CD4-positive, alpha-beta T cell treated with Interleukin-6 for 4 hours (primary cell): ENCODE measurements around the gene PCDH12.
A peak's percentile ranks its signal among the peaks of the same experiment; 100 is the strongest.

ENCODE experiments used
- DNase-seq: peaks from one replicate; pipeline ENCODE4 v3.0.0-alpha.2; 2020; ENCODE audit warnings: mixed read lengths

The PCDH12 gene

DNA sequence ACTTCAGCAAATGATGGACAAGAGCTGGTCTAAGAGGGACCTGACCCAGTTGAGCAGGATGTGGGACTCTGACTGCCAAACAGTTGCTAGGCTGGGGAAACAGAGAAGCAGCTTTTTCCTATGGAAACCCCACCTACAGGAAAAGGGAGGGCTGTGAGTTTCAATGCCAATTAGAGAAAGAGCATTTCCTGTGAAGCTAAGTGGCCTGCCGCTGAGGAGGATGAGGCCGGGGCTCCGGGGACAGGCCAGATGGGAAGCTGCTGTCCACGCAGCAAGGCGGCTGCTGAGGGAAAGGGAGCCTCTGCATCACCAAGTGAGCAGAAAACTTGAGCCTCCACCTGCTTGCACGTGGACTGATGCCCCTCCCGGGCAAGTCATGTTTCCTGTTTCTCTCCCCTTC is at the start of gene PCDH12:
Gene PCDH12 (minus strand): TSS at position 90 of the 400 bp plus-strand sequence. CDS start 351 bp downstream, outside the sequence.
- peak; percentile 10 for DNase-seq

GRCh38 chr5:142007237-142007544 is 49.2 kb upstream of the PCDH12 start:
- no peak for DNase-seq

GRCh38 chr5:142006363-142007236 is 48.6 kb upstream of the PCDH12 start:
- peak; percentile 37 for DNase-seq

DNA sequence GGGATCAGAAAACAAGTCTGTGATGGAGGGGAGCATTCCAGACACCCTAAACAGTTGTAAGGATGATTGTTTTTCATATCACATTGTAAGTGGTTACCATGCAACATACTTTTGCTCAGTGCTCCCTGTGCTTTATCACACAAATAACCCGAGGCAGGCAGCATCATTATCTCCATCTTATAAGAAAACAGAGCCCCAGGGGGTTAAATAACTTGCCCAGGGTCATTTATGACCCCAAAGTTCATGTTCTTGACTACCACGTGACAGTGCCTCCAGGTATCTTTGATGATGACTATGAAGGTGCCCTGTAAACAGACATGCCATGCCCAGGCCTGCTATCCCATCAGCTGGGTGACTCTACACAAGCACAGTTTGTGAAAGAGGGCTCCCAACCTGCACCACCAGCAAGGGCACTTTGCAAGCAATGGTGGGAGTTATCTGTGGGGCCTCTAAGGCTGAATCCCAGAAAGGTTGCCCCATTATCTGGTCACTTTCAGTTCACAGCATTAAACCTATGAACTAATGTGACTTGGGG is 45.3 kb upstream of the PCDH12 start:
- no peak for DNase-seq

DNA sequence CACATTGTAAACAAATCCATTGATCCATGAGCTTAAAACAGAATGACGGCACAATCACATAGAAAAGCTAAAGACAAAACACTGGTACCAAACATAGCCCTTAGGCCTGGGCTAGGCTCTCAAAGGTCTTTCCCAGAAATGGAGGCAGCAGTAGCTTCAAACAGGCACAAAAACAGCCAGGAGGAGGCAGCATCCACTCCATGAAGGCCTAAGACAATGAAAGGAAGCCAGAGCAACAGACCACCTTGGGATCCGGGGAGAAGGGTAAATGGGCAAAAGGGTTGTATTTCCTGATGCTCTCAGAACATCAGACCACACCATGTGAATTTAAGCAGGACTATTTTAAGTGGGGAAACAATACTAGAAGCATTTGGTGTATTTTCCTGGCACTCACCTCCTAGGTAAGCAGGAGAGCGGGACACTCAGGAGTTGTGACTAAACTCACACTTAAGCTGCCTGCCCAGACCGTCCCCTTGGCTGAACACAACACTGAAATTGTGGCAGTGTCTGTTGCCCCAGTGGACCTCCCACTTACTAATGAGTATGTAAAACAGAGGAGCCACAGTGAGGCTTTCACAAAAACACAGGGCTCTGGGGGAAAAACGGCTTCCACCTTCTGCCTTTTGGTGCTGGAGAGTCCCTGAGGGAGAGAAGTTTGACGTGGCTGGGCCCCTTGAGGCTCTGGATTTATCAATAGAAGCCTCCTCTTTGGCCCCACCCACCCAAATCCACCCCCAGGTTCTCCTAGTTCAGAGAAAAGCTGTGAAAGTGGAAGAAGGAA is 42.9 kb upstream of the PCDH12 start:
- DNase-seq = peak; percentile 38

DNA sequence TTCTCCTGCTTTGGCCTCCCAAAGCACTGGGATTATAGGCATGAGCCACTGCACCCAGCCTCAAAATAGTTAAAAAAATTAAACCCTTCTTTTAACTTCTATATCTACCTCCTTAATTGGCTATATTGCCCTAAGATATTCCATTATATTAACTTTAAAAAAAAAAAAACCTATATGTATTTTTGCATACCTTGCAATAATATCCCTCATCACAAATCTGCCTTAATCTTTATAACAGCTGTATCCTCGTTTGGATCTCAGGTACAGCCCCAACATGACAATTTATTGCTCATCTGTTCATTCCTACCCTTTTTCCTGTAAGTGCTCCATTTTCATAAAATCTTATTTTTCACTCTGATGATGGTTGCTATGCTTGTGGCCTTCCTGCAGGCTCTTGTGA is 42.2 kb upstream of the PCDH12 start:
- no peak for DNase-seq

DNA sequence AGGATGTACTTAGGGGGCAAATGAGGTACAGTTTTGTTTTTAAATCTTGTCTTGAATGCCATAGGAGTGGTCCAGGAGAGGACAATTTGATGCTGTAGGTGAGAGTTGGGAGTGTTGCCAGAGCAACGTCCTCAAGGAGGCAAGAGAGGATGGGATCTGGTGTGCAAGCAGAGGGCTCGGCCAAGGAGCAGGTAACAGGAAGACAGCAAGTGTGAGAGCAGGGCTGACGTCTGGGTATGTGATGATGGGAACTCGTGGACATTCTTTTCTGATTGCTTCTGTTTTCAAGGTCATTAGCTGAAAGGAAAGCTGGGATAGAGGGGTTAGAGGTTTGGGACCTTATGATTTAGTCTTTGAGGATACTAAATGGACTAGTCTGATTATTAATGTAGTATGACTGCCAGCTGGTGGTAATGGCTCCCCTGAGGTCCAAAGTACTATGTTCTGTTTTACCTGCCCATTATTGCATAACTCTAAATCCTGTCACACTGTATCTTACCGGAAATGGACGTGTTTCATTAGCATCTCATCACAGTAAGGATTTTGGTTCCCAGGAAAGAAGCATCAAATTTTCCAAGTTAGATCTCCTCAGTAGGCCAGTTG is 39.5 kb upstream of the PCDH12 start:
- no peak for DNase-seq

DNA sequence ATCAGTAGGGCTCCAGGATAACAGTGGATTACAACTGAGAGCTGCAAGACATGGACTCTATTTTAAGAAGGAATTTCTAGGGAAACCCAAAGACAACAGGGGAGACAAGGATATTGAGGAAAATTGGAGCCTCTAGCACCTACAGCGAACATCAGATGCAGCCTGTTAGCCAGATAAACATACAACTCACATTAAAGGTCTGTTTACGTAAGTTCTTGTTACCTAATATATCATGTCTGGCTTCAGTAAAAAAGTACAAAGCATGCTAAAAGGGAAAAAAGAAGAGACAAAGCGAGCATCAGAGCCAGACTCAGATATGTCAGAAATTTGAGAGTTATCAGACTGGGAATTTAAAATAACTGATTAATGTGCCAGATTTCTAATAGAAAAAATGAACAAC is 37.7 kb upstream of the PCDH12 start:
- no peak for DNase-seq

- no peak for DNase-seq
Measured at GRCh38 chr5:141994511-141995136, 36.6 kb upstream of the PCDH12 start.

GRCh38 chr5:141992349-141992963 is 34.5 kb upstream of the PCDH12 start:
- DNase-seq = peak; percentile 89

GRCh38 chr5:141989720-141990119 is 31.7 kb upstream of the PCDH12 start:
- DNase-seq = no peak

GRCh38 chr5:141986072-141986471 is 28.1 kb upstream of the PCDH12 start:
- DNase-seq = no peak

GRCh38 chr5:141982626-141983025 is 24.6 kb upstream of the PCDH12 start:
- no peak for DNase-seq

GRCh38 chr5:141978389-141978788 is 20.4 kb upstream of the PCDH12 start:
- DNase-seq = no peak

DNA sequence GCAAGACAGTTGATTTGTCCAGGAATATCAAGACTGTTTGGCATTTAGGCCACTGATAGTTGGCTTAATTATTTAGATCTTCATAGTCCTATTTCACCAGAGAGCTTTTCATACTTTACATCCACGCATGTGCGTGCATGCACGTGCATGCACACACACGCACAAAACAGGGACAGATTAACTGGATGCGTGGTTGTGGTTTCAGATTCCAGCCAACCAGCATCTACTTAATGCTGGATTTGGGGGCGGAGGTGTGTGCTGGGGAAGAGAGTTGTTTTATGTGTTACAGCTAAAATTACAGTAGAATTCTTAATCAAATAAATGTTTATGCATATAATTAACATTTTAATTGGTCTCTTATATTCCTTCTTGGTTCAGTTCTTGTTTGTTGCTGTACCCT is 18.2 kb upstream of the PCDH12 start:
- no peak for DNase-seq

GRCh38 chr5:141973871-141974595 is 16.0 kb upstream of the PCDH12 start:
- DNase-seq = no peak

DNA sequence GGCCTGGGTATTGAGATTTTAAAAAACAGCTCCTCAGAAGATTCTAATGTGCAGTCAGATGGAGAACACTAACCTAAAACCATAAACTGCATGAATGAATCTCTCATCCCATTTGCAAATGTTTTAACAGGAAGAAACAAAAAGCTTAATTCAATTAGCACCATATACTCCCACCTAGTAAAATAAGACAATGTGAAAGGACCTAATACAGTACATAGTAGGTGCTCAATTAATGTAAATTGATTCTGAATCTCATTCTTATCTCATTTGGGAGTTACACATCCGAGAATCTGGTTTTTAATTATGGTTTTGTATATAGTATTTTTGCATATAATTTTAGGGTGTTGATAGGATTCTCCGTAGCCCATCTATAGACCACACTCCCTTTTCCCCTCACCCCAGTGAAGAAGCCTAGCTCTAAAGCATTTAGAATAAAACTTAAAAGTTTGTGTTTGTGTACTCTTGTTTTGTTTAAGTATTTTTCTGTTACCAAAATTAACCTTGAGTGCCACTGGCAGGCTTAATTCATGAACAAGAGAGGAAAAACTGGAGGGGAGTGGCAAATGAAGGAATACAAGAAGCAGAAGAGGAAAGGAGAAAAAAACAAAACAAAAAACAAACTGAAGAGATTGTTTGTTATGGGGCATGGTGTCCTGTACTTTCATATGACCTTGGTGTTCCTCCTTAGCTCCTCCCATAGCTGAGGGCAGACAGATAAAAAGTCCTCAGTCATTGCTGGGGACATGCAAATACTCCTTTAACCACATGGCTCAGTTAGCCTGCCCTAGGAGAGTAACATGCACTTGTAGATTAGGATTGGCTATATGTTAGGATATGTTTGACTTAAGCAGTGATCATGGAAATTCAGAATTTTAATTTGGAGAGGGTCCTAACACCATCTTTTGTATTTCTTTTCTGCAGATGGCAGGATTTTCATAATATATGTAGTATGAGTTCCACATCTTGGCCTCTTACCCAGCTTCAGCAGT is 12.1 kb upstream of the PCDH12 start:
- no peak for DNase-seq

DNA sequence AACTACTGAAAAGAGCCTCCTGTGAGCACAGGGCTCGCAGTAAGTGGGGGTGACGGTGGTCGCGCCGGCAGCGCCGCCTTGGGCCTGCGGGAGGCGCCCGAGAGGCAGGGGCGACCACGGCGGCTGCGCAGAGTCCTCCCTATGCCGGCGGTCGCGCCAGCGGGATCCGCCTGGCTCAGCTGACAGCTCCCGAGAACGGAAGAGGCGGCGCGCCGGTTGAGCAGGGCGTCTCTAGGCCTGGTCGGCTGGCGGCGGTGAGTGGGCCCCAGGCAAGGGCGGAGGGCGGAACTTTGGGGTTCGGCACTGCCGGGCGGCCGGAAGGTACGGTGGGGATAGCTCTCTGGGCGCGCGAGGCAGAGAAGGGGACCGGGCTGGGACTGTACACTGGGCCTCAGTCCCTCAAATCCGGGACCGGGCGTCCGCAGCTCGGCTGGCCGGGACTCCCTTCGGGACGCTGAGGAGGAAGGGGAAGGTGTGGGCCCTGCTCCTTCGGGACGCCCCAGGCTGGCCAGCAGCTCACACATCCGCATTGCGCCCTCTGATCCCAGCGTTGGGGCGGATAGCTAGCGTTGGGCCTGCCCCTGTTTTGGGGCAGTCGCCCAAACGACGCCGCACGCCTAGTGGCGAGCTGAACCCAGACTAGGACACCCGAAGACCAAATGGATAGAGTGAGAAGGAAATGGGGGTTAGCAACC is 11.1 kb upstream of the PCDH12 start, which contains the start of gene RNF14:
Gene RNF14 (plus strand): TSS at position 192 of the 695 bp plus-strand sequence. CDS start 4,484 bp downstream, outside the sequence.
- peak; percentile 95 for DNase-seq

GRCh38 chr5:141966963-141967333 is 8.9 kb upstream of the PCDH12 start:
- DNase-seq = no peak
